IPS DF 4.7 (cell line): ENCODE results near the gene ROBO1.

Source experiments
- DNase-seq: peaks from one replicate; pipeline ENCODE4 v3.0.0-alpha.2; 2013; ENCODE audit warnings: low spot score; ENCODE audit errors: extremely low read depth

The ROBO1 gene

DNA sequence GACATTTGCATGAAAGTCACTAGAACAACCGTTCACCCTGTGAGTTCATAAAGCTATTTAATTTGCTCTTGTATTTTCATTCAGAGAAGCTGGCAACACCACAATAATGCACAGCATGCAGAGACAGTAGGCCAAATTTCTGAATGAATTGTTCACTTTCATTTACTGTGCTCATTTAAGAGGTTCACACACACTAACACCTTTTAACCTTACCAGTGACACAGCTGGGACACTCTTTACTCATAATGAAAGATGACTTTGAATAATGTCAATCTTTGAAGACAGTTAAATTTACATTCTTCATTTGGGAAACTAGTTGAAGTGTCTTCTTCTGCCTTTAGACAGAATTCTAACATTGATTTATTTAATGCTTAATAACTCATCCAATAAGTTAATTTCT, 95.7 kb downstream of the ROBO1 start:
- DNase-seq, result no peak

DNA sequence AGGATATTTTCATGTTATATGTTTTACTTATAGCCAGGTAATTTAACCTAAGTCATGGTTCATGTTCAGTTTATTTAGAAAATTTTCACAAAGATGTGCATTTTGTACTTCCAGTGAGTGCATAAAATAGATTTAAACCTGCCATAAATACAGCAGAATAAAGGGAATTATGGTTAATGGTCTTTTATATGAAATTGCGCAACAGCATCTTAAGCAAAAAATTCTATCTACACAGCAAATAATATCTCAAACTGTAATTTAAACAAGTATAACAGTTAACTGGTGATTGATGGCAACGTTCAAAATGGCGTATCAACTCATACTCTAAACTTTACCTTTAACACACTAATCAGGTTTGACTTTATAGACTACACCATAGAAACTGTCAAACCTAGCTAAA, 97.6 kb downstream of the ROBO1 start:
- no peak for DNase-seq

DNA sequence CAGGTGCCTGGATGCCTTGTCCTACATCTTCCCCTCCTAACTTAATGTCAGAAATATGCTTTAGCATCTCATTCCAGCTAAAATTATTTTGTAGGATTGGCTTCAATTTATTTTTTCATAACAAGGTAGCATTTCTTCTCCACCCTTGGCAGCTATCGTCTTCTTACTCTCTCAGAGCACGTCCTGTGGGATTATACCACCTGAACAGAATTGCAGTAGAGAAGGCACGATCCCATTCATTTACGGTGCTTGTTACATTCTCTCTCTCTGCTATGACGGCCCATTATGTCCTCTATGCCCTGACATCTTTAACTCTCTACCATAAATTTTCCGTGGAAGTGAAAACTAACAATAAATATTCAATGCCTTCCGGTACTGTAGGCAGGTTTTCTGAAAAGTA, 103.3 kb downstream of the ROBO1 start:
- DNase-seq, result no peak

GRCh38 chr3:79661896-79662295, 105.9 kb downstream of the ROBO1 start:
- DNase-seq, result no peak

GRCh38 chr3:79657076-79657475, 110.7 kb downstream of the ROBO1 start:
- DNase-seq, result no peak

GRCh38 chr3:79654019-79654418, 113.8 kb downstream of the ROBO1 start:
- no peak for DNase-seq

DNA sequence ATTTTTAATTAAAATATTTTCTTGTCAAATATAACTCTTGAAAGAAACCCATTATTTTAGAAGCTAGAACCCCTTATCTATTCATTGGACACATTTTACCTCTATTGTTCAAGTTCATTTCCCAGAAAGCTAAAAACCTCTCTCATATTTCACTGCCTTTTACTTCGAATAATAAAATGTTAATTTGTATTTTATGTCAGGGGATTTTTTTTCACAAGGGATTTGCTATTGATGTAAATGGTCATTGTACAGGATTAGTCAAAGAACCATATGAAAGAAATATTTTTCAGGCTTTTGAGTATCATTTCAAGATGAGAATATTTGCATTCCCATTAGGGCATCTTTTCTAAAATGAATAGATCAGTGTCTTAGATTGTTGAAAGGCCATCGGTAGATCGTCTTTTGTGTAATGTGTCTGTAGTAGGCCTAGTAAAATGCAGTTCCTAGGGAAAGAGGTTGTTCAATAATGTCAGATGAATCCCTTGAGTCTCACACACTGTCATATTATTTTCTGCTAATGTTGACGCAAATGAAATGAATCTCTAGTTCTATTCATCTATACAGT, 114.5 kb downstream of the ROBO1 start:
- no peak for DNase-seq

DNA sequence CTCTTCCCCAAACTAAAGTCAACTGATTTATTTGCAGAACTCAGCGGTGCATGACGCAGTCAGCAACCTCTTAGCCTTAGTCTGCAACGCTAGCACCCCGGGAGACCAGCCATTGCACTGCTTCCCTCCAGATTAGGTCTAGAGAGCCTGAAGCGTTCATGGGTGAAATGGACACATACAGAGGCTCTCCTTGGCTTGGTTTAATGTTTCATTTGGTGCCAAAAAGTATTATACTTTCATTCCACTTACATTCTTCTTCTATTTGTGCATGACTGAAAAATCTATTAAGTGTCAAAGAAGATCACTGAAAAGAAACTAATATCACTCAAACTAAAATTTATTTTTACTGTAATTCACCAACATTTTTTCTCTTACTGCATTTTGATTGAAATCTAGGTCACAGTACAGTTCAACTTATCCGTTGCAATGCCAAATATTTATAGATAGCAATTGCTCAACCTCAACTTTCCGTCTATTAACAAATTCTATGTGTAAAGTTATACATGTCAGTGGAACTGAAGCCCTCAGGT, 116.2 kb downstream of the ROBO1 start:
- DNase-seq, result no peak

DNA sequence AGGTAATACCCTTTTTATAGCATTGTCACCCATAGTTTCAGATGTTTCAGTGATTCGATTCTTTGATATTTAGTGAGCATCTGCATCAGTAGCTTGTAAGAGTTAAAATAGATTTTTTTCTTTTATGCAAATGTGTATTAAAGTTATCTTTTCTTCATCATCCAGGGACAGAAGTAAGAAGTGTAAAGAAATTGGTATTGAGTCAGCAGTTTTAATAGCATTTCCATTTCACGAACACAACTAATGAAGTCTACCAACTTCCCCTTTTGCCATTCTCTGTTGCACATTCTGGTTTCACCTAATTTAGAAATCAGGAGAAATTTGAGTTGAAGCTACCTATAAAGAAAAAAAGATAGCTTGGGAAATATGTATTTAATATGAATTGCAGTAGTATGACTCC, 127.9 kb downstream of the ROBO1 start:
- DNase-seq, result no peak

DNA sequence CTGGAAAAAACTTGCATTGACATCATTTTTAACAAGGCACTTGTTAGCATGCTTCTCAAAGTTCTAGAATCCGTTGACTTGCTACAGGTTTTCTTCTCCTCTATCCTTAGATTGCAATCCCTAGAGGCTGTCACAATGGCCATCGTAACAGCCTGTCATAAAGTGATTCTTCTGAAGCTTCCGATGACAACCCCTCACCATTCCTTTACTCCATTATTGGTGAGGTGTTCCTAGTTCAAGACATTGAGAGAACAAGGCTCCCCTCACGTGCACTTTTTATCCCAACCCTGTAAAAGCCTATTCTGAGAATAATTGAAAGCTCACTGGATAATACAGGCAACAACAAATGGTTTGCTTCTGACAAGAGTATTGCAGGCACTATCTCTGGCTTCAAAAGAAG, 131.4 kb downstream of the ROBO1 start:
- DNase-seq, result no peak

GRCh38 chr3:79632842-79633241, 135.0 kb downstream of the ROBO1 start:
- no peak for DNase-seq

DNA sequence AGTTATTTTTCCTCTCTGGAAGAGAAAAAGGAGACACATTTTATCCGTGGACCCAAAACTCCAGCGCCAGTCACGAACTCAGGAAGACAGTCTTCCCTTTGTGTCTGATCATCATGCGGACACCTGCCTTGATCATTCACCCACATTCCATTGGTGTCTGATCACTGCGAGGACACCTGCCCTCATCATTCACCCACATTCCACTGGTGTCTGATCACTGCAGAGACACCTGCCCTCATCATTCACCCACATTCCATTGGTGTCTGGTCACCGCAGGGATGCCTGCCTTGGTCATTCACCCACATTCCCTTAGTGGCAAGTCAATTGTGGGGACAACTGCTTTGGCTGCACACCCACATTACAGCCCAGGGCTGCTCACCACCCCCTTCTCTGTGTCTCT, 148.9 kb downstream of the ROBO1 start:
- DNase-seq, result no peak

- no peak for DNase-seq
Measured at GRCh38 chr3:79606414-79606813, 161.4 kb downstream of the ROBO1 start.

DNA sequence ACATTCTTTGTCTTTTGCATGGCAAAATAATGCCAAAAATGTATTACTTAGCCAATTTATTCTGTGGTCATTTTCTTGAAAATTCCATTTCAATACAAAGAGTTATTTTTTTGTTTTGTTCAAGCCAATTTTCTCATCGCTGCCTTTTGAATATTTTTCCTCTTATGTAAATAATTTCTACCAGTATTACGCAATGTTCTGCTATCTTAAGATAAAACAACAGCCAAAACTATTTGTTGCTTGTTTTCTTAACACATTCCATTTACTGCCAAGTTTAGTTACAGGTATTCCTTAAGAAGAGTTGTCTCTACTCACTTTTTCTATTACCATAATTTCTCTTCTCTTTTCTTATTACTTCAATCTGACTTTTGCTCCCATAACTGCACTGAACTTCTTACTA, 163.1 kb downstream of the ROBO1 start:
- DNase-seq, result no peak

- DNase-seq, result no peak
Measured at GRCh38 chr3:79602385-79602784, 165.4 kb downstream of the ROBO1 start.

DNA sequence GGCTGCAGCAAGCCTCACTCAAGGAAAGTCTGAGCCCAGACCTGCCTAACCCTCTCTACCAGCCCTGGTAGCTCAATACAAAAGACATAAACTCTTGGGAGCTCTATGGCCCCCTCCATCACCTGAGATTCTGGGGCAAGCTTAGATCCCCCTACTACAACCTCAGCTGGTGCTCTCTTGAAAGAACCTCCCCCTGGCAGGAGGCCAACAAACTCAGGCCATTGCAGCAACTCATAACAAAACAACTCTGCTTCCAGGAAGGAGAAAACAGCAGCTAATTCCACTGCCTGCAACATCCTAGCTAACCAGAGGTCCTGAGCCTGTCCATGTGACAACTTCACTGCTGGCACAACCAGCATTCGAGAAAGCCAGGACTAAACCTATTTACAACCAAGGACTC, 169.2 kb downstream of the ROBO1 start:
- DNase-seq, result no peak

DNA sequence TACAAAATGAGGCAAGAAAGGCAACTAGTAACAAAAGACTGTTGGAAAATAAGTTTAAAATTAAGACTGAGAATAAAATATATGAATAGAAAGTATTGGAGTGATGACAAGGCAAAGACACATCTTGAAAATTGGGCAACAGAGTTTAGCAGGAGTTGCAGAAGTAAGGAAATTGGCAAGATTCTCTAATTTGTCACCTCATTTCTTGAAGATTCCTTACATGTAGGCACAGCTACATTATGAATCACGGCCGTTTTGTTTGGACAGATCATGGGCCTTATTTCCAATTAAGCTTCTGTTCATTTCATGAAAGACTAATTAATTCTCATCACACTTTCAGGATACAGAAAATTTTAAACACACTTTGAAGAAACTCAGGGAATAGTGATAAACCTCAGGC, 170.1 kb downstream of the ROBO1 start:
- DNase-seq, result no peak

GRCh38 chr3:79587150-79587549, 180.6 kb downstream of the ROBO1 start:
- no peak for DNase-seq

- DNase-seq, result no peak
Measured at GRCh38 chr3:79586232-79586631, 181.6 kb downstream of the ROBO1 start.

- DNase-seq, result no peak
Measured at GRCh38 chr3:79572930-79573329, 194.9 kb downstream of the ROBO1 start.

GRCh38 chr3:79568938-79569337, 198.9 kb downstream of the ROBO1 start:
- DNase-seq, result no peak

DNA sequence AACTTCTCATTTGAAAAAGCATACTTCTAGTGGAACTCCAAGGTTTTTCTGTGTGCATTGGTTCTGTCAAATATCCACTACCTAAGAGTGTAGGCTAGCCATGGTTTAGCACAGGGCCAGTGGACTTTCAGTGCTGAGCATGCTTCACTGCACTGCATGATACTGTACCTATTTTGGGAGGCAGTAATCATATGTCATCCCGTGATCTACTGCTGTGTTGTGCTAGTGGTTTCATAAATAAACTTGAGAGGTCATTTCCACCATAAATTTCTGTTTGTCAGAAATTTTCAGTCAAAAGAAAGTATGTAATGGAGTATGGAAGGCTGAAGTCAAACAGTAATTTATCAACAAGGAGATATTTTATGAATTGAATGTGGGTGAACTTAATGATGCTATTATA, 203.6 kb downstream of the ROBO1 start:
- DNase-seq, result no peak

DNA sequence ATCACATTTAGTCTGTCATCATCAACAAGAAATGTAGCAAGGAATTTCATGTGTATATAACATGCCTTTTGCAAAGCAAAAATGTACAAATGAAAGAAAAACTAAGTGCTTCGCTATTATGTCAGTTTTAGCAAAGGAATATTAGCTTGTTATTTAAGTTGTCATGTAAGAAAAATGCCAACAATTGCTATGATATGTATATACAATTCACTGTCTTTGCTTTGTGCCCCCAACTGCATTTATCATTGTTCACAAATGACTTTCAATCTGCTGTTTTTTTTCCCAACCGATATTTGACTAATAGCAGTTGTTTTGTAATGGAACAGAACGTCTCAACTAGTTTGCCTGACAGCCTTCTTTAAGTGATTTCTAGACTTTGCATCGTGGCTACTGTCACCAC, 207.1 kb downstream of the ROBO1 start:
- DNase-seq, result no peak

DNA sequence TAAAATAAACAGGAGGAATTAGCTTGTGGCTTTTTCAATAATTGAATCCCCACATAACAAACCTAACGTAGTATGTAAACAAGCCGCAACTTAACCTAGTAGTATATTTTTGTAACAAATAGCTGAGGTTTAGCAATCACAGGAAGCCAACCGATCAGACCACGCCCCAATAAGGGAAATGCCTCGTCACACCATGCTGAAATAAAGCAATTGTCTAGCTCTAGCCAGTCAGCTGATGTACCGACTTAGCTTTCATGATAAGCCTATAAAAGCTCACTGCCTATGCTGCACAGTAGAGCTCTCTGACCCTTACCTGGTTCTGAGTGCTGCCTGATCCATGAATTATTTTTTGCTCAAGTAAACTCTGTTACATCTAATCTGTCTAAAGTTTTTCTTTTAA, 208.9 kb downstream of the ROBO1 start:
- DNase-seq, result no peak
